ENCODE measurements around the gene ACOT7. TPM values are rescaled to one million over a fixed set of nuclear protein-coding genes. Genes with fewer than 3 reads are reported as not detected.
A peak's percentile ranks its signal among the peaks of the same experiment; 100 is the strongest.

Gene ACOT7
- total and polyA plus RNA-seq, 2 experiments from 2014 or later = 167 to 169 TPM

DNA sequence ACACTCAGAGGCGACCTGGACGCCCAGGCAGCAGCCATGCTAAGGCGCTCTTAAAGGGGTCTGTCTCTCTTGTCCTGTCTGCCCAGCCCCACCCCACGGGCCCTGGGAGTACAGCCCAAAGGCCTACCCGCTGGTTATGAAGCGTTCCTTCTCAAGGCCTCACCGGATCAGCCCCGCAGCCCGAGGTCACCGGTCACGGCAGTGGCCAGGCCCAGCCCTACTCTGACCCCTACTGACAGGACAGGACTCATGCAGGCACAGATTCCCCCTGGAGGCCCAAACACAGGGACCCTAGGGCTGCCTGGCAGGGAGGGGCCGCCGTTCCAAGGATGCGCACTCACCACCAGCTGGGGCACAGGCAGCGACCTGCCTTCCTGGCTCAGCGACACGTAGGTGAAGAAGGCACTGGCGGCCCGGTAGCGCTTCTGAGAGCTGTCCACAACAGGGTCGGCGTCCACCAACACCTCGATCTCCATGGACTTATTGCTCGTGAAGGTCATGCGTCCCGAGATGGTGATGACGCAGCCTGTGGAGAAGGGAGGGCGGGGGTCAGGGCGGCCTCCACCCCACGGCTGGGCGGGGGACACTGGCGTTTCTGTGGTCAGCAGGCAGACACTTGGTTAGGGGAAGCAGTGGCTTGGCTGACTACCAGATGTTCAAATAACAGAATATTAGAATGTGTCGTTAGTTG is 112.7 kb downstream of the ACOT7 start:
- peak; percentile 89 for ATAC-seq
- H3K9me2 ChIP-seq (ENCODE audit: insufficient read depth) = no peaks in the 10 kb centered on the region

DNA sequence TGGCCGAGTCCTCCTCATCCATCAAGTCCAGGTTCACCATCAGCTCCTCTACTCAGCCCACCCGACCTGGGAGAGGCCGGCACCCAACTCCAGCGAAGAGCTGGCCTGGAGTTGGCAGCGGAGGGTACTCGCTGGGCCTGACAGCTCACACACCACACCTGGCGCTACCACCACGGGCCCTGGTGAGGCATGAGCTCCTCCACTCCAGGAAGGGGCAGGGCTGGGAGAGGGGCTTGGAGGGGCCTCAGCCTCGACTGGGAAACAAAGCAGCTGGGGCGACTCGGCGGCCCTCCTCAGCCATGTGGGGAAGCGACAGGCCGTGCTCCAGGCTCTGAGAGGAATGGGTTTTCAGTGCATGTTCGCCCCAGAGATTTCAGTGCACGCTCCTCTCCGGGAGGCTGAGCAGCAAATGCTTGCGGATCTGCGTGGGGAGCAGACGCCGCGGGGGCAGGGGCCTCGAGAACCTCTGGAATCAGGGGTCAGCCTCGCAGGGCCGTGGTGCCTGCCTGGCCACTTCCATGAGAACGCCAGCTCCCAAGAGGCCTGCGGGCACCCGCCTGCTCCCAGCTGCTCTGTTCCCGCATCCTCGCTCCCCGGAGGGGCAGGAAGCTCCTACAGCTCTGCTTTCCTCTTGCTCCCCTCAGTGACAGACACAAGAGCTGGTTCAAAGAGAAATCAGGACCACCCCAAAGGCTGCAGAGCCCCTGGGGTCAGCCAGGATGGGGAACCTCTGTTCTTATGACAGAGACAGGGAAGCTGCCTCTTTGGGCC is 113.8 kb downstream of the ACOT7 start:
- H3K4me3 Mint-ChIP-seq = no peak overlapping the region
- H3K27ac Mint-ChIP-seq = no peak overlapping the region
- H3K79me2 ChIP-seq (replicated peaks; ENCODE audit: insufficient read depth) = no peaks in the 10 kb centered on the region
- H3K4me1 ChIP-seq (ENCODE audit: insufficient read depth) = no peaks in the 10 kb centered on the region; the same call in 1 of the 2 replicates
- peaks cover 4% of the 10 kb centered on the region; the same call in 1 of the 3 replicates for H3K36me3 Mint-ChIP-seq (ENCODE audit: low read depth)
- no peaks in the 10 kb centered on the region for H3K9me2 ChIP-seq (ENCODE audit: insufficient read depth)
- no peaks in the 10 kb centered on the region for H3F3A ChIP-seq (replicated peaks; ENCODE audit: low read depth)
- DNase-seq (ENCODE audit: low spot score) (no peak), ATAC-seq (no peak)
- H2AFZ ChIP-seq = no peak overlapping the region
- H3K9me3 Mint-ChIP-seq = no peaks in the 10 kb centered on the region
- peaks cover 17% of the 10 kb centered on the region for H3K4me1 Mint-ChIP-seq
- no peak overlapping the region for H3K4me2 ChIP-seq
- no peaks in the 10 kb centered on the region for H3K36me3 ChIP-seq (ENCODE audit: insufficient read depth)
- no peaks in the 10 kb centered on the region; the same call in 1 of the 2 replicates for H4K20me1 ChIP-seq (replicated peaks; ENCODE audit: insufficient read depth)
- H3K27me3 ChIP-seq (ENCODE audit: insufficient read depth) = no peaks in the 10 kb centered on the region
- no peak overlapping the region for H3K4me3 ChIP-seq
- no peak overlapping the region for H3K27ac ChIP-seq (ENCODE audit: low read depth)
- peaks cover 12% of the 10 kb centered on the region for H3K27me3 Mint-ChIP-seq (ENCODE audit: insufficient read depth, low read depth, poor library complexity)
- TF ChIP-seq REST (IDR thresholded peaks at IDR 0.05; ENCODE audit: unreplicated experiment) = no peak
- TF ChIP-seq ETS1 (IDR thresholded peaks at IDR 0.05) = no peak
- no peak for TF ChIP-seq JUNB (IDR thresholded peaks at IDR 0.05; ENCODE audit: unreplicated experiment)
- no peak for TF ChIP-seq POLR2AphosphoS5 (IDR thresholded peaks at IDR 0.05; ENCODE audit: low read depth)
- no peak for TF ChIP-seq EZH2 (IDR thresholded peaks at IDR 0.05; ENCODE audit: low read depth, unreplicated experiment)
- no peak for TF ChIP-seq ZNF331 (CRISPR knock-in tag; IDR thresholded peaks at IDR 0.05; ENCODE audit: low read depth)

More for the DNA sequence above, 112.7 kb downstream of the ACOT7 start:
- Histone ChIP-seq H3K36me3 (ENCODE audit: insufficient read depth) (no peaks in the 10 kb centered on the region), H3K4me2 (no peak overlapping the region), H3K4me3 (no peak overlapping the region), H3K27ac (ENCODE audit: low read depth) (no peak overlapping the region), H3K4me1 (ENCODE audit: insufficient read depth) (no peaks in the 10 kb centered on the region; the same call in 1 of the 2 replicates), H3K79me2 (replicated peaks; ENCODE audit: insufficient read depth) (no peaks in the 10 kb centered on the region), H3F3A (replicated peaks; ENCODE audit: low read depth) (no peaks in the 10 kb centered on the region), H2AFZ (no peak overlapping the region), H3K27me3 (ENCODE audit: insufficient read depth) (no peaks in the 10 kb centered on the region), H4K20me1 (replicated peaks; ENCODE audit: insufficient read depth) (no peaks in the 10 kb centered on the region; the same call in 1 of the 2 replicates)
- Mint-ChIP-seq H3K36me3 (ENCODE audit: low read depth) (peaks cover 4% of the 10 kb centered on the region; the same call in 1 of the 3 replicates), H3K27me3 (ENCODE audit: insufficient read depth, low read depth, poor library complexity) (peaks cover 13% of the 10 kb centered on the region), H3K4me3 (no peak overlapping the region), H3K4me1 (peaks cover 16% of the 10 kb centered on the region), H3K27ac (no peak overlapping the region), H3K9me3 (no peaks in the 10 kb centered on the region)
- TF ChIP-seq CTCF (conservative IDR thresholded peaks at IDR 0.05; ENCODE audit: low read depth in 2 of 2) (peak; percentile 60 to 79), ZNF114 (CRISPR knock-in tag; IDR thresholded peaks at IDR 0.05) (no peak)
- peak; percentile 86 for DNase-seq (ENCODE audit: low spot score)

Data from GM23338 (cell line).